Choroid plexus epithelial cell (primary cell): ENCODE data around the gene DBNL.

ENCODE experiments used
- DNase-seq: peaks from one replicate; pipeline ENCODE4 v3.0.0-alpha.2; 2010; ENCODE audit warnings: low read depth
- H3K4me3 ChIP-seq: 2 replicates; pipeline ENCODE4 v1.5.1; 2011; ENCODE audit warnings: low read depth, mild to moderate bottlenecking, control low read depth, low read length, moderate library complexity
- CTCF ChIP-seq: conservative IDR thresholded peaks from 2 replicates; pipeline ENCODE4 v1.5.1; 2011; ENCODE audit warnings: low read depth, mild to moderate bottlenecking, control low read depth, inconsistent platforms, low read length, moderate library complexity

DBNL gene

DNA sequence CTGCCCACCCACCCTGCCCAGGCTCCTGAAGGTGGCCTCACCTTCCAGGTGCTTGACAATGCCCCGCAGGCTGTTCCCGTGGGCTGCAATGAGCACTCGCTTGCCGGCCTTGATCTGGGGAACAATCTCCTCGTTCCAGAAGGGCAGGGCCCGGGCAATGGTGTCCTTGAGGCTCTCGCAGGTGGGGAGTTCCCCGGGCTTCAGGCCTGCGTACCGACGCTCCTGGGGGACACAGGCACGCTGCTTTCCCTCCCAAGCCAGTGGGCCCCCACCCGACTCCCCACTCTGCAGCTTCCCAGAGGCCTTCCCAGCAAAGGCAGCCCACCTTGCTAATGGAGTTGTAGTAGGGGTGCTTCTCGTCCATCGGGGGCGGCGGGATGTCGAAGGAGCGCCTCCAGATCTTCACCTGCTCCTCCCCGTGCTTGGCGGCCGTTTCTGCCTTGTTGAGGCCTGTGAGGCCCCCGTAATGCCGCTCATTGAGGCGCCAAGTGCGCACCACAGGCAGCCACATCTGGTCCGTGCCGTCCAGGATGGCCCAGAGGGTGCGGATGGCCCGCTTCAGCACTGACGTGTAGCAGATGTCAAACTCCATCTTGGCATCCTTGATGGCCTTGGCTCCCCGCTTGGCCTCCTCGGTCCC is 20.4 kb downstream of the DBNL start:
- TF ChIP-seq CTCF, result no peak
- no peak for DNase-seq
- H3K4me3 ChIP-seq, result no peak overlapping the region

- peak; percentile 46 for DNase-seq
- TF ChIP-seq CTCF, result no peak
- H3K4me3 ChIP-seq, result no peak within 1 kb of the TSS
These were observed 21.1 kb downstream of the DBNL start, which contains the start of gene PGAM2 for GRCh38 chr7:44065431-44066110. TSS of gene PGAM2 (minus strand) at chr7:44065567. CDS start at chr7:44065529, 38 bp downstream.

DNA sequence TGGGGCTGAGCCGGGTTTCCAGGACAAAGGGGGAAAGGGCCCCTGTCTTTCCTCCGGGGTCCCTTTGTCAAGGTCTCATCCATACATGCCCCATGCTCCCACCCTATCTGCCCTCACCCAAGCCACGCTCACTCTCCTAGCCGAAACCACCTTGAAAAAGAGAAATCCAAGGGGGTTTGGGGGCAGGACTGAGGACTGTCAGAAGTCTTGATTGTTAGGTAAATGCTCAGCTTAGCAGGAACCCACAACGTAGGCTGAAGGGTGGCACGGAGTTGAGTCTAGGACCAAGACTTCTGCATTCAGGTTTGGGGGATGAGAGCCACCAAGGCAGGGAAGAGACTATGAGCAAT is 21.6 kb downstream of the DBNL start:
- TF ChIP-seq CTCF, result no peak
- no peak for DNase-seq
- no peak overlapping the region for H3K4me3 ChIP-seq

DNA sequence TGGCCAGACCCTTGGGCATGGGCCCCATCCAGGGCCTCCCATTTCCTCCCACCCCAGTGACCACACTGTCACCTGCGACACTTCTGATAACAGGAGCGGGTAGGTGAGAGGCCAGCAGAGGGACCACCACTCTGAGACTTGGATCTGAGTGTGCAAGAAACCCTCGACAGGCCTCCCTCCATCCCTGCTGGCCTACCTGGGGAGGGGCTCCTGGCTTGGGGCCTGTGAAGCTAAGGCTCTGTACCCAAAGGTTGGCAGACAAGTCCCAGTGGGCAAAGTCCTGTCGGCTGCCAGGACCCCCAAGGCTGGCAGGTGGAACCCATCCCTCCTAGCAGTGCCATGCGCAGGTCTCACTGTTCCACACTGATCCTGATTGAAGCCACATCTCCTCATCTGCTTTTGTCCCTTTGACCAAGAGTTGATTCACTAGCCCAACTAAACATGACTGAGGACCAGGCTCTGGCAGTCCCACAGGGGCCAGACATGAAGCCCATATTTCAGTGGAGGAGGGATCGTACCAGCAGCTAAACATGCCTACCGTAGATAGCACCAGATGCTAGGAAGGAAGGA is 22.1 kb downstream of the DBNL start:
- DNase-seq, result no peak
- no peak overlapping the region for H3K4me3 ChIP-seq
- no peak for TF ChIP-seq CTCF

GRCh38 chr7:44067064-44067951 is 22.8 kb downstream of the DBNL start:
- DNase-seq, result no peak
- no peak for TF ChIP-seq CTCF
- H3K4me3 ChIP-seq, result no peak overlapping the region

- no peak for DNase-seq
- H3K4me3 ChIP-seq, result no peak overlapping the region
- TF ChIP-seq CTCF, result no peak
These were observed 23.6 kb downstream of the DBNL start for GRCh38 chr7:44068054-44068453.
